H1 (cell line): ENCODE data around the gene IFT81. TPM values are rescaled to one million over a fixed set of nuclear protein-coding genes. Genes with fewer than 3 reads are reported as not detected.

Experiments
- FOSL1 ChIP-seq: IDR thresholded peaks from 2 replicates; pipeline ENCODE4 v1.6.1; 2011; ENCODE audit warnings: mild to moderate bottlenecking, low read depth, low read length, moderate library complexity; ENCODE audit not compliant: insufficient read depth
- MAX ChIP-seq: IDR thresholded peaks from 2 replicates; pipeline ENCODE4 v1.6.1; 2012; ENCODE audit warnings: inconsistent platforms
- SP1 ChIP-seq: IDR thresholded peaks from 2 replicates; pipeline ENCODE4 v1.6.1; 2011; ENCODE audit warnings: low read depth, low read length
- SRF ChIP-seq: IDR thresholded peaks from 2 replicates; pipeline ENCODE4 v1.6.1; 2011; ENCODE audit warnings: mild to moderate bottlenecking, low read depth, low read length, moderate library complexity
- polyA plus RNA-seq, 7 experiments: library from polyadenylated mRNA; depleted of rRNA in 3 of 7; stranded (reverse) in 5 of 7; unstranded in 2 of 7; fragments of >200 nt in 5 of 7; fragments of 200-250 nt in 2 of 7; gene quantifications; 1 replicate in 5 of 7; 2 replicates in 1 of 7; 4 replicates in 1 of 7; pipeline versions ENCODE4 v1.2.1 to v1.2.3, GENCODE V29; 2011 to 2013; ENCODE audit warnings: missing spikeins in 2 of 7, mixed read lengths in 2 of 7
- total RNA-seq: library from RNA; stranded (reverse); fragmentation: NEBNext Ultra II Directional; extraction: Animal tissue kit (Norgen Biotek cat#: 25700); gene quantifications from 2 replicates; pipeline ENCODE4 v1.2.1, GENCODE V29; 2021

Gene IFT81
- total and polyA plus RNA-seq, 2 of the 8 experiments (the other 6 are each of a cell fraction or from before 2014, with no cell fraction given), result 4.1 to 14.5 TPM

- TF ChIP-seq MAX (no peak), SRF (no peak), SP1 (no peak), FOSL1 (no peak)
- TF ChIP-seq, all 59 proteins: peak for 0
Observed at GRCh38 chr12:110171636-110172035, 47.5 kb downstream of the IFT81 start (continued).
